K562 (cell line): Measurements from ENCODE around the gene POLRMT.

Experiments used
- SREBF1 ChIP-seq: fragments of 150-350 bp; IDR thresholded peaks from 2 replicates; pipeline ENCODE4 v1.6.1; 2014; ENCODE audit warnings: antibody characterized with exemption, low read depth, low read length, borderline replicate concordance
- TF ChIP-seq, protein P1 (sequence below): fragments of 250-450 bp; sonication (Bioruptor Pico); IDR thresholded peaks from 2 replicates; pipeline ENCODE4 v1.5.0; 2020; ENCODE audit warnings: mild to moderate bottlenecking, borderline replicate concordance

DNA sequence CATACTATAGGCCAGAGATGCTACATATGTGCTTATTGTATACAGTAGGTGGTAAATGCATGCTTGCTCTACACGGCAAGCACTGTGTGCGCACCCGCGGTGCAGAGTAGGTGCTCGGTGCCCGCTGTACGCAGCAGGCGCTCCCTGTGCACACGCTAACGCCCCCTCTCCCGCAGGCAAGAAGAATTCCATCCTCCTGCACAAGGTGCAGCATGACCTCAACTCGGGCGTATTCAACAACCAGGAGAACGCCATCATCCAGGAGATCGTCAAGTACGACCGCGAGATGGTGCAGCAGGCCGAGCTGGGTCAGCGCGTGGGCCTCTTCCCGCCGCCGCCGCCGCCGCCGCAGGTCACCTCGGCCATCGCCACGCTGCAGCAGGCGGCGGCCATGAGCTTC lies 17.7 kb downstream of the POLRMT start:
- TF ChIP-seq SREBF1: no peak
- TF ChIP-seq, protein P1, sequence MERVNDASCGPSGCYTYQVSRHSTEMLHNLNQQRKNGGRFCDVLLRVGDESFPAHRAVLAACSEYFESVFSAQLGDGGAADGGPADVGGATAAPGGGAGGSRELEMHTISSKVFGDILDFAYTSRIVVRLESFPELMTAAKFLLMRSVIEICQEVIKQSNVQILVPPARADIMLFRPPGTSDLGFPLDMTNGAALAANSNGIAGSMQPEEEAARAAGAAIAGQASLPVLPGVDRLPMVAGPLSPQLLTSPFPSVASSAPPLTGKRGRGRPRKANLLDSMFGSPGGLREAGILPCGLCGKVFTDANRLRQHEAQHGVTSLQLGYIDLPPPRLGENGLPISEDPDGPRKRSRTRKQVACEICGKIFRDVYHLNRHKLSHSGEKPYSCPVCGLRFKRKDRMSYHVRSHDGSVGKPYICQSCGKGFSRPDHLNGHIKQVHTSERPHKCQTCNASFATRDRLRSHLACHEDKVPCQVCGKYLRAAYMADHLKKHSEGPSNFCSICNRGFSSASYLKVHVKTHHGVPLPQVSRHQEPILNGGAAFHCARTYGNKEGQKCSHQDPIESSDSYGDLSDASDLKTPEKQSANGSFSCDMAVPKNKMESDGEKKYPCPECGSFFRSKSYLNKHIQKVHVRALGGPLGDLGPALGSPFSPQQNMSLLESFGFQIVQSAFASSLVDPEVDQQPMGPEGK (CRISPR knock-in tag): no peak
